GM12875 (cell line): ENCODE data around the gene RCC1.
"Not testable (repeated sequence)": the region's sequence is repeated elsewhere in the genome, so short reads cannot be mapped to it uniquely, and the experiment has no call there.

Experiments used
- H3K4me3 ChIP-seq: one replicate; pipeline ENCODE4 v1.5.1; 2011; ENCODE audit warnings: low read depth, low read length, control low read depth
- TF ChIP-seq, protein P1 (sequence below): IDR thresholded peaks from 2 replicates; pipeline ENCODE4 v1.5.1; 2011; ENCODE audit warnings: low read depth, mild to moderate bottlenecking, control low read depth, inconsistent platforms, low read length, moderate library complexity, borderline replicate concordance; ENCODE audit not compliant: insufficient read depth

Gene RCC1

DNA sequence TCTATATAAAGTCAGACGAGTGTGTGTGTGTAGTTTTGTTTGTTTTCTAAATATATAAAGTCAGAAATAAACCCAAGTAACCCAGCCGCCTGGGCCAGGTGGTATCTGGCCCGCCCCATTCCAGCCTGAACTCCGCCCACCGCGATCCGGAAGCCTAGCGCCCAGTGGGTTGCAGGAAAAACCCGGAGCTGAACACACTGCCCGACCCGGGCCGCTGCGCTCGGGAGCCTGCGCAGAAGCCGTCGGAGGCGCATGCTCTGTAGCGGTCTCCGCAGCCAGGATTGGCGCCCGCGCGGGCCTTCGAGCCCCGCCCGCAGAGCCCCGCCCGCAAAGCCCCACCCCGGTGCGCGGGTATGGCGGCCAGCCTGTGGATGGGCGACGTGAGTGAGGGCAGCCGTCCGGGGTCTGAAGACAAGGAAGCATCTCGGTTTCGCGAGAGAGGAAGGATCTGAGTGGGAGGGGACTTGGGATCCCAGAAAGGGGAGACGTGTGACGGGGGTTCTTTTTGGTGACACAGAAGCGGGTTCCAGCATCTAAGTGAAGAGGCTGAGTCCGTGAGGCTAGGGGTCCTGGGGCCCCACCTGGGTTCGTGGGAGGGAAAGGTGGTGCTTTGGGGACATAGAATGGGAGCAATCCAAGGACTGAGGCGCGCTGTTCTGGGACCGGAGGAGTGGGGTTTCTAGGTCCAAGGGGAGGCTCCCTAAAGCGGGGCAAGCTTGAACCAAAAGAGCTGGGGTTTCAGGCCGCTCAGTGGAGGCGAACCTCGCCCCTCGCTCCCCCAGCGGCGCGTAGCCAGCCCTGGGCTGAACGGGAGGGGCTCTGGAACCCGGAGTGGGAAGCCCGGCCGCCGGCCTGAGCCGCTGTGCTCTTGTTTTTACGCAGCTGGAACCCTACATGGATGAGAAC lies 47.2 kb downstream of the RCC1 start, which contains the start of gene TRNAU1AP:
Gene TRNAU1AP, plus strand, starts transcription at position 328 of the 906 bp plus-strand sequence. Its CDS starts 26 bp downstream, at position 354.
- peak within 1 kb of the TSS; percentile 79 for H3K4me3 ChIP-seq
- TF ChIP-seq, protein P1, sequence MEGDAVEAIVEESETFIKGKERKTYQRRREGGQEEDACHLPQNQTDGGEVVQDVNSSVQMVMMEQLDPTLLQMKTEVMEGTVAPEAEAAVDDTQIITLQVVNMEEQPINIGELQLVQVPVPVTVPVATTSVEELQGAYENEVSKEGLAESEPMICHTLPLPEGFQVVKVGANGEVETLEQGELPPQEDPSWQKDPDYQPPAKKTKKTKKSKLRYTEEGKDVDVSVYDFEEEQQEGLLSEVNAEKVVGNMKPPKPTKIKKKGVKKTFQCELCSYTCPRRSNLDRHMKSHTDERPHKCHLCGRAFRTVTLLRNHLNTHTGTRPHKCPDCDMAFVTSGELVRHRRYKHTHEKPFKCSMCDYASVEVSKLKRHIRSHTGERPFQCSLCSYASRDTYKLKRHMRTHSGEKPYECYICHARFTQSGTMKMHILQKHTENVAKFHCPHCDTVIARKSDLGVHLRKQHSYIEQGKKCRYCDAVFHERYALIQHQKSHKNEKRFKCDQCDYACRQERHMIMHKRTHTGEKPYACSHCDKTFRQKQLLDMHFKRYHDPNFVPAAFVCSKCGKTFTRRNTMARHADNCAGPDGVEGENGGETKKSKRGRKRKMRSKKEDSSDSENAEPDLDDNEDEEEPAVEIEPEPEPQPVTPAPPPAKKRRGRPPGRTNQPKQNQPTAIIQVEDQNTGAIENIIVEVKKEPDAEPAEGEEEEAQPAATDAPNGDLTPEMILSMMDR: no peak

DNA sequence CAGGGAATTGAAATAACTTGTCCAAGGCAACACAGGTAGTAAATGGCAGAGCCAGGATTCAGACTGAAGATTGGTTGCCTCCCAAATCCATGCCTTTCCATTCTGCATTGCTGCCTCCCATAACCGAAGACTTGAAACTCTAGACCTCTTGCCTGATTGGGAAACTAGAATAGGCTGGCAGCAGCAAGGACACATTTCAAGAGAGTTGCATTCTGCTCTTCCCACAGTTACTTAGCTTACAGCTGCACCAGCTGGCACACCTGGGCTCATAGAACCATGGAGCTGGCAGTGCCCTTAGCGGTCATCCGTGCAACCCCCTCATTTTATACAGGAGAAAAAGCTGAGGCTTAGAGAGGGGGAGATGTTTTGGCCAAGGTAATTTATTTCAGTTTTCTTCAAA lies 55.0 kb downstream of the RCC1 start:
- H3K4me3 ChIP-seq: no peak overlapping the region
- TF ChIP-seq, protein P1: no peak

DNA sequence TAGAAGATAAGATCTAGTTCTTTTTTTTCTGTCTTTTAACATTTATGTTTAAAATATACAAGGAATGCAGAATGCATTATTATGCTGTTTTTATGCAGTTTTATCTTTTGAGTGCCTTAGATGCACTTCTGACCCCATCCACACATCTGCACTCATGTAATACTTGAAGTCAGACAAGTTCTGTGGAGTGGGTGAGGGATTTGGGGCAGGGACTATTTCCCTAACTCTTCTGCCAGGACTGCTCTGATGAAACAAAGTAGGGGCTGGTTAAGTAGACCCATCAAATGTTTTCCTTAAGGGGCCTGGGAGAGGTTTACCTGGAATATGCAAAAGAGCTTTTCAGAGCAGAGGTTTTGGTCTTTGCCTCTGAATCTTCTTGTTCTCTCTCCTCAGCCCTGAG lies 58.5 kb downstream of the RCC1 start:
- TF ChIP-seq, protein P1: no peak
- no peak overlapping the region for H3K4me3 ChIP-seq

DNA sequence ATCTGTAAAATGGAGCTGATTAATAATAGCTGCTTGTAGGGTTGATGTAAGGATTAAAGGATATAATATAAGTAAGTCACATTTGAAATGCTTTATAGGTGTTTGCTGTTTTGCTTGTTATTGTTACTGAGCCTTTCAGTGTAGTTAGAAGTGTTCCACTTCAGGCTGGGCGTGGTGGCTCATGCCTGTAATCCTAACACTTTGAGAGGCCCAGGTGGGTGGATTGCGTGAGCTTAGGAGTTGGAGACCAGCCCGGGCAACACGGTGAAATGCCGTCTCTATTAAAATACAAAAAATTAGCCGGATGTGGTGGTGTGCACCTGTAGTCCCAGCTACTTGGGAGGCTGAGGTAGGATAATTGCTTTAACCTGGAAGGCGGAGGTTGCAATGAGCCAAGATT lies 59.2 kb downstream of the RCC1 start:
- TF ChIP-seq, protein P1: no peak
- no peak overlapping the region for H3K4me3 ChIP-seq

GRCh38 chr1:28565726-28566125 lies 59.9 kb downstream of the RCC1 start:
- no peak overlapping the region for H3K4me3 ChIP-seq
- TF ChIP-seq, protein P1: no peak

- H3K4me3 ChIP-seq: no peak overlapping the region
- TF ChIP-seq, protein P1: no peak
Measured at GRCh38 chr1:28566931-28567330, 61.1 kb downstream of the RCC1 start.

DNA sequence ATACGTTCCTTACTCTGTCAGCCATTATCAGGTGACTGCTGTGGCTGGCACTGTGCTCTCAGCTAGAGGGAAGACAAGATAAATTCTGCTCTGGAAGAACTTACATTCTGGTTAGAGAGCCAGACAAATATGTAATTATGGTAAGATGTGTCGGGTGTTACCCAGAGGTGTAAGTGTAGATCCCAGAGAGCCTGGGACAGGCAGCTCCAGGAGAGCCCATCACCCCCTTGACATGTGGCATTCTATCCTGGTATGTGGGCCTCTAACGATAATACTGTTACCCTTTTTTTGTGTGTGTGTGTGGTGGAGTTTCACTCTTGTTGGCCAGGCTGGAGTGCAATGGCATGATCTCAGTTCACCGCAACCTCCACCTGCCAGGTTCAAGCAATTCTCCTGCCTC lies 66.1 kb downstream of the RCC1 start:
- no peak overlapping the region for H3K4me3 ChIP-seq
- TF ChIP-seq, protein P1: no peak

- H3K4me3 ChIP-seq: not testable (repeated sequence)
Measured at GRCh38 chr1:28572891-28573290, 67.0 kb downstream of the RCC1 start.
